GM13976 (cell line): ENCODE measurements around the gene ZNF518B.

Experiments used
- DNase-seq: peaks from one replicate; pipeline ENCODE4 v3.0.0; 2012; ENCODE audit warnings: low spot score
- CTCF ChIP-seq: IDR thresholded peaks from 2 replicates; pipeline ENCODE4 v1.5.1; 2012; ENCODE audit warnings: borderline replicate concordance, mild to moderate bottlenecking; ENCODE audit not compliant: insufficient read depth; ENCODE audit errors: extremely low read depth, missing control alignments, control extremely low read depth
- in situ Hi-C: fragments of 300-500 bp; cut with MboI; formaldehyde crosslinking; loops from one replicate; pipeline ENCODE4 v1.12.0; 2022; ENCODE audit warnings: low sequenced_read_pairs, mixed read lengths, inconsistent platforms; ENCODE audit not compliant: unreplicated experiment

ZNF518B gene

DNA sequence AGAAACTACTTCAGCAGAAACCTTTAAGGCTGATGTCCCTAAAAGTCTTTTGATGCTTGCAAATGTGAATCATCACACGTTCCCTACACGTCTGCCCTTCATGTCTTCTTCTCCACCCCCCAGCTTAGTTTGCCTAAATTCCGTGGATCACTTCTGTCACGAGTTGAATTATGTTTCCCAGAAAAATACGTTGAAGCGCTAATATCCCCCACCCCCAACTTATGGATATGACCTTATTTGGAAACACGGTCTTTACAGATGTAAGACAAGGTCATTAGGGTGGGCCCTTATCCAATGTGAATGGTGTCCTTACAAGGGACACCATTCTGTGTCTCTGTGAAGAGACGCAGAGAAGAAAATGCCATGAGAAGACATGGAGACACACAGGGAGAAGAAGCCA is 2.1 kb upstream of the ZNF518B start:
- in situ Hi-C loops = no loop called here
- no peak for DNase-seq
- TF ChIP-seq CTCF = no peak

DNA sequence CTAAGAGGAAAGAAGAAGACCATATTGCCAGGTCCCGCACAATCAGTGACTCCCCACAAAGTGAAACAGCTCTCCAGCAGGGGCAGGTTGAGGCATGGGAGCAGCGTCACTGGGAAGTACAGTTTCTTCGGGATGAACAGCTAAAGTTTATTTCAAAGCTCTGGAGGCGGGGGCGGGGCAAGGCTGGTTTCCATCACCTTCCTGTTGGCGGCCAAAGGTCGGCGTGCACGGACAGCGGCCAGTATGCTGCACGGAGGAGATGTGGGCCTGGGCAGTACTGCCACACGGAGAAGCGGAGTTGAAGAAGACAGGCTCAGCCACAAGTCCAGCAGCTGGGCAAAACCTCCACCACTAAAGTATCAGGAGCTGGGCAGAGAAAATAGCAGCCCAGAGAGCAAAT is 951 bp upstream of the ZNF518B start:
- no peak for TF ChIP-seq CTCF
- DNase-seq = no peak
- in situ Hi-C loops = no loop called here

DNA sequence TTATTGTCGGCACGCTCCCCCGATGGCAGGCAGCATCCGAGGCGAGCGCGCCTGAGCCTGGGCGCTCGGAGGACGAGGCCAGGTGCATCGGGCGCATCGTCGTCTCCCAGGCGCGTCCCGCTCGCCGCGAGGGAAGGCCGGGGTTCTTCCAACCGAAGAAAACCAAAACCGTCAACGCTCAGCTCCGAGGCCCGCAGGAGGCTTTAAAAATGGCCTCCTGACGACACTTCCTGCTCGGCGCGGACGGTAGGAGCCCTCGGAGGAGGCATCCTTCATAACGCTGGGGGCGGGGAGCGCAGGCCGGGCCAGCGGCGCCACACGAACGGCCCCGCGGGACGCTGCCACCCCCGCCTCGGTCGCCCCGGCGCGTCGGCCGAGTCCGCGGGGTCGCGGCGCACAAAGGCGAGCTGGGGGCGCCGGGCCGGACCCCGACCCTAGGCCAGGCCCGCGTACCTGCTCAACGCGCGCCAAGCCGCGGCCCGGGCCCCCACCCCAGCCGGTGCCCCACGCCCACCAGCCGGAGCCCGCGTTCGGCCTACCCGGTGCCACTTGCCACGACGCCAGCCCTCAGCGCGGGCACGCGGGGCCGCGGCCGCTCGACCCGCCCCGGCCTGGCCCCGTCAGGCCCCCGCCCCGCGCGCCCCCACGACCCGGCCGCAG is 501 bp downstream of the ZNF518B start:
- TF ChIP-seq CTCF = no peak
- in situ Hi-C loops = no loop called here

DNA sequence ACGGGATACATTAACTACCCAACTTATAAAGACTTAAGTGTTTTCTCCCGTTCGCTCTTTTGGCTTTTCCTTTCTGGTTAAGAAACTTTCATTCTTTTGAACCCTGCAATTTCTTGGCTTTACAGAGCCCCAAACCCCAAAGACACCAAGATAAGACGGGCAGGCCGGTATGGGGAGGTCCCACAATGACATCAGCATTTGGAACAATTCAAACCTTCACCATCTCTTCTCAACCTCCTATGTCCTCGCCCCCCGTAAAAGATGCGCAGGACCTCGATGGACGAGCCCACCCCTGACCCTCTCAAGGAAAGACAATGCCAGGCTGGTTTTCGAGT is 999 bp downstream of the ZNF518B start:
- DNase-seq = no peak
- in situ Hi-C loops = no loop called here
- TF ChIP-seq CTCF = no peak

More for the DNA sequence above, 501 bp downstream of the ZNF518B start:
- DNase-seq = peak; percentile 84

GRCh38 chr4:10455133-10455532 is 2.1 kb downstream of the ZNF518B start:
- no peak for DNase-seq
- no peak for TF ChIP-seq CTCF

GRCh38 chr4:10454726-10455125 is 2.5 kb downstream of the ZNF518B start:
- TF ChIP-seq CTCF = no peak
- no peak for DNase-seq
- in situ Hi-C loops = no loop called here

More at GRCh38 chr4:10455133-10455532, 2.1 kb downstream of the ZNF518B start:
- in situ Hi-C loops = no loop called here

GRCh38 chr4:10454121-10454520 is 3.1 kb downstream of the ZNF518B start:
- in situ Hi-C loops = no loop called here
- no peak for DNase-seq
- TF ChIP-seq CTCF = no peak
